GM12878 (cell line): ENCODE results near the gene CHRM3. TPM values are rescaled to one million over a fixed set of nuclear protein-coding genes. Genes with fewer than 3 reads are reported as not detected.
"Not testable (repeated sequence)": the region's sequence is repeated elsewhere in the genome, so short reads cannot be mapped to it uniquely, and the experiment has no call there.

Experiments
- ATAC-seq: fragments of 200-7000 bp; cut with Tn5 transposase; 3 replicates; pipeline ENCODE4 v1.9.1; 2020; ENCODE audit warnings: mild to moderate bottlenecking, moderate library complexity
- BruUV-seq: library from RNA; stranded (reverse); fragments of 400-500 nt; replicated peaks from 2 replicates; lab custom pipeline; 2021; lab: Mats Ljungman, UMichigan
- CTCF ChIA-PET: fragments of 300-600 bp; sonication (Branson Sonifier 250); formaldehyde crosslinking; extraction: SDS; loops from one replicate; lab custom pipeline; 2021; ENCODE audit warnings: inconsistent platforms; lab: Yijun Ruan, JAX
- POLR2A ChIA-PET: fragments of 350-600 bp; formaldehyde crosslinking; extraction: SDS; loops from one replicate; lab custom pipeline; 2021; ENCODE audit warnings: inconsistent platforms; lab: Charles Lee
- RAD21 ChIA-PET: fragments of 300-600 bp; sonication (Branson Sonifier 250); formaldehyde crosslinking; loops from one replicate; lab custom pipeline; 2023; ENCODE audit warnings: antibody characterized with exemption; ENCODE audit not compliant: unreplicated experiment; lab: Charles Lee
- SMC1A ChIA-PET: fragments of 300-600 bp; sonication (Branson Sonifier 250); formaldehyde crosslinking; loops from one replicate; lab custom pipeline; 2023; ENCODE audit not compliant: unreplicated experiment, uncharacterized antibody; lab: Charles Lee
- DNase-seq: peaks from one replicate; pipeline ENCODE4 v3.0.0-alpha.2; 2011; ENCODE audit warnings: low read depth, low spot score
- FAIRE-seq: peaks from 3 replicates; lab custom pipeline; 2011; peaks lifted over from hg19 to GRCh38; lab: Jason Lieb, UNC
- H2AFZ ChIP-seq: 2 replicates; pipeline ENCODE4 v1.6.0; 2011; ENCODE audit warnings: low read depth, low read length, control low read depth; ENCODE audit not compliant: control insufficient read depth
- H3K27ac ChIP-seq: 2 replicates; pipeline ENCODE4 v1.5.1; 2011; ENCODE audit warnings: control low read depth; ENCODE audit not compliant: control insufficient read depth, insufficient read depth
- H3K27me3 ChIP-seq, 2 experiments: replicated peaks in 1 of 2; 2 replicates each; pipeline versions ENCODE4 v1.6.0 to v1.6.1; 2011; ENCODE audit warnings: low read length in 1 of 2; ENCODE audit not compliant: control insufficient read depth in 2 of 2, insufficient read depth in 2 of 2
- H3K36me3 ChIP-seq, 2 experiments: 2 replicates each; pipeline ENCODE4 v1.5.1; 2011; ENCODE audit warnings: low read length in 1 of 2; ENCODE audit not compliant: control insufficient read depth in 2 of 2, insufficient read depth in 2 of 2
- H3K4me1 ChIP-seq: 2 replicates; pipeline ENCODE4 v1.6.1; 2011; ENCODE audit warnings: mild to moderate bottlenecking, low read length, moderate library complexity, mixed read lengths; ENCODE audit not compliant: control insufficient read depth, insufficient read depth
- H3K4me2 ChIP-seq: 2 replicates; pipeline ENCODE4 v1.6.0; 2011; ENCODE audit warnings: control low read depth; ENCODE audit not compliant: control insufficient read depth, insufficient read depth
- H3K4me3 ChIP-seq: fragments of 200-600 bp; sonication (generic); 2 replicates; pipeline ENCODE4 v1.5.1; 2016
- H3K79me2 ChIP-seq: 2 replicates; pipeline ENCODE4 v1.6.0; 2011; ENCODE audit warnings: low read length; ENCODE audit not compliant: control insufficient read depth, insufficient read depth
- H3K9ac ChIP-seq: 2 replicates; pipeline ENCODE4 v1.8.0; 2011; ENCODE audit warnings: low read length, control low read depth, mixed read lengths; ENCODE audit not compliant: control insufficient read depth, insufficient read depth
- H3K9me3 ChIP-seq: replicated peaks from 3 replicates; pipeline ENCODE4 v1.5.1; 2011; ENCODE audit warnings: mild to moderate bottlenecking, low read length; ENCODE audit not compliant: control insufficient read depth, insufficient read depth
- H4K20me1 ChIP-seq: 2 replicates; pipeline ENCODE4 v1.6.0; 2011; ENCODE audit not compliant: control insufficient read depth, insufficient read depth
- NFIC ChIP-seq: IDR thresholded peaks from 2 replicates; pipeline ENCODE4 v1.6.1; 2012; ENCODE audit warnings: low read depth, mild to moderate bottlenecking, inconsistent platforms, low read length, moderate library complexity
- ZNF592 ChIP-seq: fragments of 450-650 bp; IDR thresholded peaks from 2 replicates; pipeline ENCODE4 v1.6.1; 2017; ENCODE audit warnings: mild to moderate bottlenecking, moderate library complexity
- WGBS: methylation state at CpG from one replicate; pipeline ENCODE4 v1.1.6; 2016; ENCODE audit warnings: low lambda C conversion rate; ENCODE audit not compliant: insufficient replicate concordance, insufficient coverage; ENCODE audit errors: missing lambda C conversion rate; 5-methylcytosine and 5-hydroxymethylcytosine counted together
- in situ Hi-C: fragments of 300-500 bp; cut with MboI; formaldehyde crosslinking; loops from 9 replicates; pipeline ENCODE4 v1.14.3; 2018; ENCODE audit warnings: mixed read lengths
- intact Hi-C: fragments of 100-400 bp; cut with micrococcal nuclease; formaldehyde crosslinking; loops from one replicate; pipeline ENCODE4 v1.14.2; 2022; ENCODE audit not compliant: unreplicated experiment
- polyA plus RNA-seq, 11 experiments: library from polyadenylated mRNA; depleted of rRNA in 4 of 11; unstranded in 6 of 11; stranded (reverse) in 5 of 11; fragments of >200 nt; fragmentation: Nextera tagmentation in 4 of 11; fragmentation: Illumina TruSeq in 1 of 11; extraction: Ambion mirVana in 4 of 11; extraction: Trizol in 1 of 11; gene quantifications; 1 replicate in 1 of 11; 2 replicates in 10 of 11; pipeline versions ENCODE4 v1.2.1 to v1.2.3, GENCODE V29; 2011 to 2016; ENCODE audit warnings: inconsistent platforms in 2 of 11, missing spikeins in 2 of 11, low read depth in 1 of 11
- total RNA-seq, 4 experiments: library from RNA; depleted of rRNA in 3 of 4; stranded (reverse); fragments of >200 nt in 3 of 4; fragmentation: Illumina TruSeq in 1 of 4; extraction: Trizol in 1 of 4; gene quantifications; 2 replicates each; pipeline versions ENCODE4 v1.2.1 to v1.2.3, GENCODE V29; 2013 to 2021

CHRM3 gene
- total and polyA plus RNA-seq, 10 of the 15 experiments (the other 5 are each of a cell fraction or from before 2014, with no cell fraction given): 0.06 to 0.12 TPM; not detected in 8

- H3K27me3 ChIP-seq, BruUV-seq, H3K27ac ChIP-seq, H2AFZ ChIP-seq, H3K9ac ChIP-seq, intact Hi-C loops, DNase-seq, FAIRE-seq, H3K4me3 ChIP-seq, RAD21 ChIA-PET, POLR2A ChIA-PET, H4K20me1 ChIP-seq, H3K4me2 ChIP-seq, ATAC-seq, H3K36me3 ChIP-seq, SMC1A ChIA-PET, in situ Hi-C loops, CTCF ChIA-PET, H3K9me3 ChIP-seq, H3K79me2 ChIP-seq, H3K4me1 ChIP-seq: not testable (repeated sequence)
- 6% methylated on average over 3 of the region's 3 CpGs for WGBS
These were observed 15.5 kb upstream of the CHRM3 start for GRCh38 chr1:239370869-239371268.

GRCh38 chr1:239382666-239383065 is 3.7 kb upstream of the CHRM3 start:
- in situ Hi-C loops: no loop called here
- Histone ChIP-seq H3K9ac (no peak overlapping the region), H3K79me2 (no peaks in the 10 kb centered on the region), H3K4me1 (no peaks in the 10 kb centered on the region), H4K20me1 (no peaks in the 10 kb centered on the region), H2AFZ (no peak overlapping the region), H3K27me3 (no peaks in the 10 kb centered on the region), H3K4me3 (no peak overlapping the region), H3K36me3 (no peaks in the 10 kb centered on the region), H3K4me2 (no peak overlapping the region), H3K9me3 (no peaks in the 10 kb centered on the region; the same call in 2 of the 3 replicates), H3K27ac (no peak overlapping the region)
- ChIA-PET CTCF (no interaction called here), RAD21 (no interaction called here), POLR2A (no interaction called here), SMC1A (no interaction called here)
- intact Hi-C loops: no loop called here
- WGBS: 0% methylated on average over 5 of the region's 5 CpGs
- no peak for FAIRE-seq
- no peak for DNase-seq
- no peak for ATAC-seq
- TF ChIP-seq ZNF592: no peak
- TF ChIP-seq NFIC: no peak
- BruUV-seq: no TSS peak
